NCI-H146 (cell line): ENCODE results near the gene ABCA4.
"Not testable (repeated sequence)": the region's sequence is repeated elsewhere in the genome, so short reads cannot be mapped to it uniquely, and the experiment has no call there.

ENCODE experiments used
- DNase-seq: peaks from one replicate; lab custom pipeline; 2025; lab: John Stamatoyannopoulos, UW

ABCA4 gene

GRCh38 chr1:93979040-93979717 lies 141.8 kb downstream of the ABCA4 start:
- no peak for DNase-seq

DNA sequence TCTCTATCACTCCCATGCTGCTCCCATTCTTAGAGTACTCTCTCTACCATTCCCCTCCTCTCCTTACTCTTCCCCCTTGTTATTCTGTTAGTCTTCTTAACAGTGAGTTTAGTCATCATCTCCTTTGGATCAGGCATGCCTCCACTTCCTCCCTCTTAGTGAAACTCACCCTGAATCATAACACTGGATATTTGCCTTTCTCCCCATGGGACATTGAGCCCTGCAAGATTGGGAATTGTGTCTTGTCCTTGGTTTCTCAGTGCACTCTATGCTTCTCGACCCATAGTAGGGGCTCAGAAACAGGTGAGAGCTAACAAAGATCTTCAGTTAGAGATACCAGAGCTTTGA lies 143.4 kb downstream of the ABCA4 start:
- no peak for DNase-seq

GRCh38 chr1:93976711-93977597 lies 144.0 kb downstream of the ABCA4 start:
- no peak for DNase-seq

DNA sequence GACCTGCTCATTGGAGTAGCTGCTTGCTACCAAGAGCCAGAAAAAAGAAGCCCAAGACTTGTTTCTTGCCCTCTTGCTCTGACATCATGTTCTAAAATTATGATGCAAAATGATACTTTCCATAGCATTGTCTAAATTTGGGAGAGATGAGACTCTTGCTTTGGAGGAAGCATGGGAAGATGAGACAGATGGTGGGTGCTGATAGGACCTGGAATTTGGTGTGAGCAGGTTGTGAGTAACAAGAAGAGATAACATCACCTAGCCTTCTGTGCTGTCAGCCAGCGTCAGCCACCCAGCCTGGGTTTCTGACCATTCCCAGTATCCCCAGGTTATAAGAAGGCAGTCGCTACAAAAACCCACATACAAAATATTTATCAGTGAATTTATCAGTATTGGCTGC lies 144.7 kb downstream of the ABCA4 start:
- no peak for DNase-seq

DNA sequence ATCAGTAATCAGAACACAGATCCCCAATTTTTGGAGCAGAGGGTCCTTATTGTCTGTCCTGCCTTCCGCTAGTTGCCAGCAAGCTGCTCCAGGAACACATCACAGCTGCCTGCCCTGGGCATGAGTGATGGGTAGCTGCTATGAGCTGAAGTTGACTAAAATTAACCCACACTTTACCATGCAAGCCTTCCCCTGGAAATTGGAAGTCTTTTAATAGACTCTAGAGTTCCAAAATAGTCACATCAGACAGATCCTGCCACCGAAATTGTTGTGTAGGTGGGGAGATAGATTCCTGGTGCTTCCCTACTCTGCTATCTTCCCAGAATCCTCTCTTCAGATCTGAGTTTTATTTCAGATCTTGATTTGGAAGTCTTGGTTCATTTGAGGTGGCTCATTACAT lies 148.6 kb downstream of the ABCA4 start:
- DNase-seq = no peak

DNA sequence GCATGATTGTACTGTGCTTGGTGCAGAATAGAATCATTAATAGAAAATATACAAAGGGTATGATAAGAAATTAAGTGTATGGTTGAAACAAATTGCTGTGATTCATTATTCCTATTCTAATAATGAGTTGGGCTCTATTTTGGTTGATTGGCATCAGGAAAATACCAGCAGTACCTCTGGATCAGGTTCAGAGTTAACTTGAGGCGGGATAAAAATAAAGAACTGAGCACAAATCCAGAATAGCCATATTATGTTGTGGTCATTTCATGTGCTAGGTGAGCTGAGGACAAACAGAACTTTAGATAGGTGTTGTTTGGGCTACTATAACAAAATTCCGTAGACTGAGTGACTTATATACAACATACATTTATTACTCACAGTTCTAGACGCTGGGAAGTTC lies 151.1 kb downstream of the ABCA4 start:
- DNase-seq = no peak

DNA sequence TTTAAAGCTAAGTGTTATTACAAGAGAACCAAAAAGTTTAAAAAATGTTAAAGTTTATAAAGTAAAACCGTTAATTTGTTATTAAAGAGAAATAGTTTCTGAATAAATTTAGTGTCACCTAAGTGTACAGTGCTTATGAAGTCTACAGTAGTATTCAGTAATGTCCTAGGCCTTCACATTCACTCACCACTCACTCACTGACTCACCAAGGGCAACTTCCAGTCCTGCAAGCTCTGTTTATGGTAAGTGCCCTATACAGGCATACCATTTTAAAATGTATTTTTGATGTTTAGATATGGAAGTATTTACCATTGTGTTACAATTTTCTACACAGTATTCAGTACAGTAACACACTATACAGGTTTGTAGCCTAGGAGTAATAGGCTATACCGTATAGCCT lies 151.6 kb downstream of the ABCA4 start:
- DNase-seq = no peak

- DNase-seq = no peak
Measured at GRCh38 chr1:93967306-93967705, 153.6 kb downstream of the ABCA4 start.

- no peak for DNase-seq
Measured at GRCh38 chr1:93965888-93966287, 155.1 kb downstream of the ABCA4 start.

- DNase-seq = no peak
Measured at GRCh38 chr1:93965256-93965655, 155.7 kb downstream of the ABCA4 start.

GRCh38 chr1:93964777-93965200 lies 156.2 kb downstream of the ABCA4 start:
- no peak for DNase-seq

- DNase-seq = no peak
Measured at GRCh38 chr1:93964096-93964776, 156.7 kb downstream of the ABCA4 start.

GRCh38 chr1:93963585-93963984 lies 157.4 kb downstream of the ABCA4 start:
- DNase-seq = no peak

GRCh38 chr1:93961906-93962305 lies 159.0 kb downstream of the ABCA4 start:
- DNase-seq = no peak

DNA sequence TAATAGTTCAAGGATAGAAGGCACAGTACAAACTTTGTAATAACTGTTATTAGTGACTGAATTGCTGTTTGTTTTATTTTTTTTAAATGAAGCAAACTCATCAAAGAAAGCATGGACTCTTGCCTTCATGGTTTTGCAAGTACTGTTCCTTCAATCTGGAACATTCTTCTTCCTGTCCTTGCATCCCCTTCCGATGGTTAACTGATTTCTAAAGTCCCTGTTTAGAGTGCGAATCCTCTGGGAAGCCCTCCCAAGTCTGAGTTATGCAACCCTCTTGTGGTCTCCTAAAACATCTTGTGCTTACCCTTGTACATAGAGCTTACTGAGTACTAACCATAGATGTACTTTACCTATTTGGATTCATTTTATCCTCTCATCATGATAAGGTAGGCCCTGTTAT lies 159.5 kb downstream of the ABCA4 start:
- no peak for DNase-seq

- DNase-seq = no peak
Measured at GRCh38 chr1:93960641-93961147, 160.3 kb downstream of the ABCA4 start.

DNA sequence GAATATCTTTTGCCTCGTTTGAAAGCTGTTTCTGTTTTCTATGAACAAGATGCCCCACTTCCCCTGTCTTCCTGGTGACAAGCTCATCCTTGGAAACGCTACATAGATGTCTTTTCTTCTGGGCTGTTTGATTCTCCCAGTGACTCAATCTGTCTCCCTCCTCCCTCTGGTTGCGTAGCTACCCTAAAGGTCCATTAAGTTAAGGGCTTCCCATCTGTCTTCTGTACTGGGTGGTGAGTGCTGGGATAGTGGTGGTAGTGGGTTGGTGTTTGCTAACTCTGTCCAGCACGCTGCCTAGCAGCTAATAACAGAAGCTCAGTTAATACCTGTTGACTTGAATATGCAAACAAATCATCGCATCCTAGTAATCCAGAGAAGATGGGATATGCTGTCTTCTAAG lies 161.5 kb downstream of the ABCA4 start:
- no peak for DNase-seq

- no peak for DNase-seq
Measured at GRCh38 chr1:93958726-93959100, 162.2 kb downstream of the ABCA4 start.

DNA sequence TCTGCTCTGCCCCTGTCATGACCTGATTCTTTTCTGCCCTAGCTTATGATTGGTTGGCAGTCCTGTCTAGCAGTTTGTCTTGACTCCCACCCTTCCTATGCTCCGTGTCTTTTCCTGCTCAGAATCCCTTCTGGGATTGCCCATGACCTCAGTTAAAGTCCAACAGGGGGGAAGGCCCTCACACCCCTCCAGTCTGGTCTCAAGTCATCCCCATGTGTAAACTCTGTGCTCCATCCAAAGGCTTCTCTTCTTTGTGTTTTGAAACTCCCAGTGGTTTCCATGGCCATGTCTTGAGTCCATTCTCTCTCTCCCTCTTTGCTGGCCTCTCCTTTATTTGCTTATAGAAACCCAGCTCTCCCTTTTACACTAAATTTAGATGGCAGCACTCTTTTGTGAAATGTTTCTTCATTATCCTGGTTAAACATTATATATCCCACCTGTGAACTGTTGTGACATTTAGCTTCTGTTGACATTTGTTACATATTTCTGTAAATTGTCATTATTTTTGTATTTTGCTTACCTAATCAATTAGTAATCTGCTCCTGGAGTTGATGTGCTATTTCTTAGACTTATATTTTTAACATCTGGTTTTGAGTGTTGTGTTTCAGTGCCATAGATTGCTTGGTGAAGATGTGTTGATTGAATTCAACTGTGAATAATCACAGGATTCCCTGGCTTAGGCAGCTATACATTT lies 162.8 kb downstream of the ABCA4 start:
- DNase-seq = no peak

DNA sequence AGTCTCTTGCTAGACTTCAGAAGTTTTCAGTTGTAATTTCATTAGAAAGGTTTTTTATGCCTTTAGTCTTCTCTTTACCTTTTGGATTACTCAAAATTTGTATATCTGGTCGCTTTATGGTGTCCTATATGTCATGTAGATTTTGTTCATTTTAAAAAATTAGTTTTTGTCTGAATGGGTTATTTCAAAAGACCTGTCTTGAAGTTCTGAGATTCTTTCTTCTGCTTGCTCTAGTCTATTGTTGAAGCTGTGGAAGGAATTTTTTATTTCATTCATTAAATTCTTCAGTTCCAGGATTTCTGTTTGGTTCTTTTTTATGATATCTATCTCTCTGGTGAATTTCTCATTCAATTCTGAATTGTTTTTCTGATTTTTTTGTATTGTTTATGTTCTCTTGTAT lies 165.2 kb downstream of the ABCA4 start:
- no peak for DNase-seq

DNA sequence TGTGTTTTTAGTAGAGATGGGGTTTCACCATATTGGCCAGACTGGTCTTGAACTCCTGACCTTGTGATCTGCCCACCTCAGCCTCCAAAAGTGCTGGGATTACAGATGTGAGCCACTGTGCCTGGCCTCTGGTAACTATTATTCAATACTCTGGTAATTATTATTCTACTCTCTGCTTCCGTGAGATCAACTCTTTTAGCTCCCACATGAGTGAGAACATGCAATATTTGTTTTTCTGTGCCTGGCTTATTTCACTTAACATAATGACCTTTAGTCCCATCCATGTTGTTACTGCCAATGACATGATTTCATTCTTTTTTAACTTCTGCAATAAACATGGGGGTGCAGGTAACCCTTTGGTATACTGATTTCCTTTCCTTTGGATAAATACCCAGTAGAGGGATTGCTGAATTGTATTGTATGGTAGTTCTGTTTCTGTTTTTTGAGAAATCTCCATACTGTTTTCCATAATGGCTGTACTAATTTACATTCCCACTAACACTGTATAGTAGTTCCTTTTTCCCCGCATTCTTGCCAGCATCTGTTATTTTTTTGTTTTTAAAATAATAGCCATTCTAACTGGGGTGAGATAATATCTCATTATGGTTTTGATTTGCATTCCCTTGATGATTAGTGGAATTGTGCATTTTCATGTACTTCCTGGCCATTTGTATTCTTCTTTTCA lies 173.8 kb downstream of the ABCA4 start:
- not testable (repeated sequence) for DNase-seq
